Astrocyte of the cerebellum (primary cell): Measurements from ENCODE around the gene SARS2.

Source experiments
- DNase-seq: peaks from one replicate; pipeline ENCODE4 v3.0.0-alpha.2; 2011; ENCODE audit warnings: low read depth
- H3K4me3 ChIP-seq: 2 replicates; pipeline ENCODE4 v1.5.1; 2011; ENCODE audit warnings: mild to moderate bottlenecking, low read depth, low read length, moderate library complexity
- in situ Hi-C: cut with HindIII; loops from 2 replicates; pipeline ENCODE4 v1.10.0; 2017; ENCODE audit warnings: low sequenced_read_pairs
- TF ChIP-seq, protein P1 (sequence below): IDR thresholded peaks from 2 replicates; pipeline ENCODE4 v1.5.1; 2012; ENCODE audit warnings: low read length, low read depth, moderate library complexity, mild to moderate bottlenecking; ENCODE audit errors: missing control alignments

The SARS2 gene

GRCh38 chr19:38958301-38958700, 27.7 kb upstream of the SARS2 start:
- TF ChIP-seq, protein P1, sequence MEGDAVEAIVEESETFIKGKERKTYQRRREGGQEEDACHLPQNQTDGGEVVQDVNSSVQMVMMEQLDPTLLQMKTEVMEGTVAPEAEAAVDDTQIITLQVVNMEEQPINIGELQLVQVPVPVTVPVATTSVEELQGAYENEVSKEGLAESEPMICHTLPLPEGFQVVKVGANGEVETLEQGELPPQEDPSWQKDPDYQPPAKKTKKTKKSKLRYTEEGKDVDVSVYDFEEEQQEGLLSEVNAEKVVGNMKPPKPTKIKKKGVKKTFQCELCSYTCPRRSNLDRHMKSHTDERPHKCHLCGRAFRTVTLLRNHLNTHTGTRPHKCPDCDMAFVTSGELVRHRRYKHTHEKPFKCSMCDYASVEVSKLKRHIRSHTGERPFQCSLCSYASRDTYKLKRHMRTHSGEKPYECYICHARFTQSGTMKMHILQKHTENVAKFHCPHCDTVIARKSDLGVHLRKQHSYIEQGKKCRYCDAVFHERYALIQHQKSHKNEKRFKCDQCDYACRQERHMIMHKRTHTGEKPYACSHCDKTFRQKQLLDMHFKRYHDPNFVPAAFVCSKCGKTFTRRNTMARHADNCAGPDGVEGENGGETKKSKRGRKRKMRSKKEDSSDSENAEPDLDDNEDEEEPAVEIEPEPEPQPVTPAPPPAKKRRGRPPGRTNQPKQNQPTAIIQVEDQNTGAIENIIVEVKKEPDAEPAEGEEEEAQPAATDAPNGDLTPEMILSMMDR = no peak
- DNase-seq = no peak
- in situ Hi-C loops = no loop called here
- no peak overlapping the region for H3K4me3 ChIP-seq

DNA sequence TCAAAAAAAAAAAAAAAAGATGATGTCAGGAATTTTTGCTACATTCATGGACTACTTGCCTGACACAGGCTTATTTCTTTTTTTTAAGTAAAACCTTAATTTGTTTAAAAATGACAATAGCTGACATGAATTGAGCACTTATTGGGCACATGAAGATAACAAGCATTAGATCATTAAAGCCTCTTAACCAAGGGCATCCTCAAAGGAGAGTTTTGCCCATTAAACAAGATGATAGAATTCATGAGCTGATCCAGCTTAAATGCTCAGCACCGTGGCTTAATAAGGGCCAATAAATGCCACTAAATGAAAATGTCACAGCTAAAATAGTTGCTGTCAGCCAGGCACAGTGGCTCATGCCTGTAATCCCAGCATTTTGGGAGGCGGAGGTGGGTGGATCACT, 25.7 kb upstream of the SARS2 start:
- no peak overlapping the region for H3K4me3 ChIP-seq
- TF ChIP-seq, protein P1 = no peak
- in situ Hi-C loops = no loop called here
- DNase-seq = no peak

GRCh38 chr19:38953677-38954076, 23.1 kb upstream of the SARS2 start:
- no peak overlapping the region for H3K4me3 ChIP-seq
- no peak for DNase-seq
- TF ChIP-seq, protein P1 = no peak
- in situ Hi-C loops = no loop called here

- TF ChIP-seq, protein P1 = peak; percentile 48
- in situ Hi-C loops = no loop called here
- DNase-seq = no peak
- no peak overlapping the region for H3K4me3 ChIP-seq
Observed at GRCh38 chr19:38952395-38953165, 22.0 kb upstream of the SARS2 start.

GRCh38 chr19:38951187-38951586, 20.6 kb upstream of the SARS2 start:
- TF ChIP-seq, protein P1 = no peak
- no peak for DNase-seq
- H3K4me3 ChIP-seq = no peak overlapping the region
- in situ Hi-C loops = no loop called here

GRCh38 chr19:38949580-38950367, 19.2 kb upstream of the SARS2 start:
- peak; percentile 34 for DNase-seq
- in situ Hi-C loops = no loop called here
- peak overlapping the region; percentile 42 for H3K4me3 ChIP-seq
- TF ChIP-seq, protein P1 = no peak
